Heart left ventricle (tissue), 16 donors: ENCODE data around the gene E2F3. TPM values are rescaled to one million over a fixed set of nuclear protein-coding genes. Genes with fewer than 3 reads are reported as not detected.

Source experiments
- ATAC-seq, 4 donors: fragments of 200-7000 bp; cut with Tn5 transposase; one replicate each; pipeline ENCODE4 v1.9.1; 2020 to 2022; ENCODE audit warnings: moderate library complexity in 4 of 4, mild to moderate bottlenecking in 3 of 4, moderate number of reproducible peaks in 1 of 4
- DNase-seq, 5 donors: peaks; one replicate each; pipeline ENCODE4 v3.0.0-alpha.2; 2020
- H3K27ac ChIP-seq, 12 donors: fragments of 200-600 bp; sonication (generic) in 4 of 12; one replicate each; pipeline versions ENCODE4 v1.5.0 to v1.8.0; 2016 to 2022; ENCODE audit warnings: mild to moderate bottlenecking in 2 of 12
- H3K27me3 ChIP-seq, 9 donors: fragments of 200-600 bp; sonication (generic) in 2 of 9; one replicate each; pipeline versions ENCODE4 v1.5.1 to v1.8.0; 2016 to 2022; ENCODE audit warnings: mild to moderate bottlenecking in 3 of 9
- H3K36me3 ChIP-seq, 9 donors: fragments of 200-600 bp; sonication (generic) in 2 of 9; one replicate each; pipeline versions ENCODE4 v1.5.0 to v1.8.0; 2018 to 2022; ENCODE audit warnings: mild to moderate bottlenecking in 2 of 9
- H3K4me1 ChIP-seq, 12 donors: fragments of 200-600 bp; sonication (generic) in 4 of 12; one replicate each; pipeline versions ENCODE4 v1.5.0 to v1.8.0; 2016 to 2022; ENCODE audit warnings: mild to moderate bottlenecking in 3 of 12
- H3K4me3 ChIP-seq, 12 donors: fragments of 200-600 bp; sonication (generic) in 4 of 12; one replicate each; pipeline versions ENCODE4 v1.5.0 to v1.8.0; 2017 to 2022; ENCODE audit warnings: mild to moderate bottlenecking in 9 of 12, moderate library complexity in 4 of 12
- H3K9me3 ChIP-seq, 12 donors: fragments of 200-600 bp; sonication (generic) in 4 of 12; one replicate each; pipeline versions ENCODE4 v1.5.0 to v1.8.0; 2016 to 2022; ENCODE audit warnings: mild to moderate bottlenecking in 1 of 12
- CTCF ChIP-seq, 12 donors: fragments of 200-600 bp; sonication (generic) in 4 of 12; IDR thresholded peaks; one replicate each; pipeline versions ENCODE4 v1.5.0 to v1.8.0; 2018 to 2022; ENCODE audit warnings: antibody characterized with exemption in 12 of 12, mild to moderate bottlenecking in 5 of 12
- POLR2A ChIP-seq, 2 donors: fragments of 450-650 bp; IDR thresholded peaks; one replicate each; pipeline ENCODE4 v1.6.1; 2017; ENCODE audit warnings: antibody characterized with exemption in 2 of 2, mild to moderate bottlenecking in 2 of 2, moderate library complexity in 2 of 2
- WGBS, 4 donors: extraction: QIAGEN DNeasy Blood & Tissue Kit in 2 of 4; methylation state at CpG; one replicate each; pipeline versions ENCODE4 v1.1.5 to v1.1.7; 2013 to 2018; 5-methylcytosine and 5-hydroxymethylcytosine counted together
- intact Hi-C, 10 donors: fragments of 100-400 bp; cut with DNase I; formaldehyde crosslinking; loops; one replicate each; pipeline versions ENCODE4 v1.11.1 to v1.14.2; 2022
- polyA plus RNA-seq, 2 donors: library from polyadenylated mRNA; stranded (reverse); fragments of 200-250 nt; gene quantifications; one replicate each; pipeline ENCODE4 v1.2.3, GENCODE V29; 2013
- total RNA-seq, 9 donors: library from RNA; depleted of rRNA in 2 of 9; stranded (reverse); fragments of >200 nt in 2 of 9; fragmentation: NEBNext Ultra II Directional in 3 of 9; extraction: Animal tissue kit (Norgen Biotek cat#: 25700) in 3 of 9; gene quantifications; one replicate each; pipeline versions ENCODE4 v1.1.0 to v1.2.4, GENCODE V29; 2016 to 2023
- donor health status: ischemic (EF 13 %, LVEDD 7.1; RV severe dilation, severe dysfunction).
- donor health status: healthy with polysubstance abuse.
- donor health status: DM: no; HTN: yes; CAD: no.
- donor health status: DM: no; HTN: no; CAD: no.
- donor health status: ischemic (EF 25% LVEDD 6.9; RV normal size, moderate dysfunction).
- donor health status: ischemic (EF 25% LVEDD 5.7; RV mildly dilated, moderate dysfunction).
- donor health status: healthy.
- donor health status: DM: yes; HTN: yes; CAD: no.
- donor health status: ischemic (EF 35%, LVEDD 5.7; RV mildly dilated, moderate dysfunction).
- donor health status: nonischemic (EF 11% LVEDD 7.7; RV severe dilation, severe dysfunction).
- donor health status: DM: yes; HTN: yes; CAD: no.
- donor health status: PGD.
- donor health status: ischemic (EF 29% LVEDD 5.4; RV normal size, mild dysfunction).
- donor health status: nonischemic (EF 23%, LVEDD 6.1; RV moderate dilation, normal function).

E2F3 gene
- total and polyA plus RNA-seq, 11 donors = 2.7 to 13.8 (median 6.7) TPM

GRCh38 chr6:20472748-20473147, 71.1 kb downstream of the E2F3 start:
- H3K9me3 ChIP-seq = no peaks in the 10 kb centered on the region
- no peaks in the 10 kb centered on the region for H3K27me3 ChIP-seq
- intact Hi-C loops = no loop called here
- H3K36me3 ChIP-seq = no peaks in the 10 kb centered on the region
- no peak for TF ChIP-seq POLR2A (IDR thresholded peaks at IDR 0.05)
- no peak for TF ChIP-seq CTCF (IDR thresholded peaks at IDR 0.05)
- DNase-seq = no peak
- WGBS, 4 donors = 73 to 81% (median 73%) methylated on average over 3 of the region's 3 CpGs
- no peak for ATAC-seq
- no peak overlapping the region for H3K4me3 ChIP-seq
- peaks cover 0 to 14% (median 0%) of the 10 kb centered on the region in 12 donors for H3K4me1 ChIP-seq
- H3K27ac ChIP-seq = no peak overlapping the region

GRCh38 chr6:20473518-20473917, 71.8 kb downstream of the E2F3 start:
- intact Hi-C loops = no loop called here
- ATAC-seq = no peak

GRCh38 chr6:20474874-20475542, 73.3 kb downstream of the E2F3 start:
- DNase-seq = no peak
- no peaks in the 10 kb centered on the region for H3K27me3 ChIP-seq
- peaks cover 0 to 19% (median 0%) of the 10 kb centered on the region in 12 donors for H3K4me1 ChIP-seq
- H3K4me3 ChIP-seq = no peak overlapping the region
- no peaks in the 10 kb centered on the region for H3K9me3 ChIP-seq
- WGBS, 4 donors = 88 to 93% (median 88%) methylated on average over 7 of the region's 7 CpGs
- H3K36me3 ChIP-seq = peaks cover 0 to 6% (median 0%) of the 10 kb centered on the region in 9 donors
- TF ChIP-seq CTCF (IDR thresholded peaks at IDR 0.05) = no peak
- no peak overlapping the region for H3K27ac ChIP-seq
- intact Hi-C loops = no loop called here
- ATAC-seq = no peak

More at GRCh38 chr6:20473518-20473917, 71.8 kb downstream of the E2F3 start:
- no peaks in the 10 kb centered on the region for H3K9me3 ChIP-seq
- no peaks in the 10 kb centered on the region for H3K27me3 ChIP-seq
- peaks cover 0 to 14% (median 0%) of the 10 kb centered on the region in 12 donors for H3K4me1 ChIP-seq
- no peak overlapping the region for H3K27ac ChIP-seq
- H3K36me3 ChIP-seq = no peaks in the 10 kb centered on the region
- WGBS, 4 donors = 62 to 89% (median 81%) methylated on average over 1 of the region's 1 CpG
- no peak for TF ChIP-seq POLR2A (IDR thresholded peaks at IDR 0.05)
- no peak for TF ChIP-seq CTCF (IDR thresholded peaks at IDR 0.05)
- H3K4me3 ChIP-seq = no peak overlapping the region
- no peak for DNase-seq

GRCh38 chr6:20476501-20477043, 74.9 kb downstream of the E2F3 start:
- no peaks in the 10 kb centered on the region for H3K9me3 ChIP-seq
- DNase-seq = no peak
- no peaks in the 10 kb centered on the region for H3K27me3 ChIP-seq
- peaks cover 0 to 21% (median 12%) of the 10 kb centered on the region in 9 donors for H3K36me3 ChIP-seq
- H3K27ac ChIP-seq = no peak overlapping the region
- intact Hi-C loops = no loop called here
- H3K4me3 ChIP-seq = no peak overlapping the region
- TF ChIP-seq POLR2A (IDR thresholded peaks at IDR 0.05) = no peak
- TF ChIP-seq CTCF (IDR thresholded peaks at IDR 0.05) = no peak
- ATAC-seq = no peak
- 96 to 100% (median 96%) methylated on average over 6 of the region's 6 CpGs for WGBS, 4 donors
- peaks cover 0 to 19% (median 0%) of the 10 kb centered on the region in 12 donors for H3K4me1 ChIP-seq
